ENCODE data around the gene ICA1. TPM values are rescaled to one million over a fixed set of nuclear protein-coding genes. Genes with fewer than 3 reads are reported as not detected.

The ICA1 gene
- total RNA-seq, 3 donors from 2014 or later = 22.1 to 70.1 (median 45.7) TPM

GRCh38 chr7:8129318-8129659, 132.7 kb downstream of the ICA1 start:
- H3K4me3 ChIP-seq = no peak overlapping the region
- TF ChIP-seq POLR2AphosphoS5 (IDR thresholded peaks at IDR 0.05) (no peak), CTCF (IDR thresholded peaks at IDR 0.05) (no peak), POLR2A (IDR thresholded peaks at IDR 0.05) (no peak)
- no peaks in the 10 kb centered on the region for H3K36me3 ChIP-seq
- no peaks in the 10 kb centered on the region for H3K4me1 ChIP-seq
- no peaks in the 10 kb centered on the region for H3K9me3 ChIP-seq
- intact Hi-C loops (cut with DNase I; ENCODE audit: low total_unique reads) = no loop called here
- H3K27ac ChIP-seq = no peak overlapping the region
- DNase-seq (ENCODE audit: low spot score in 2 of 2) = no peak
- no peaks in the 10 kb centered on the region for H3K27me3 ChIP-seq

- Histone ChIP-seq H3K27ac (peak overlapping the region in 1 of 2 donors; percentile 35), H3K4me3 (no peak overlapping the region), H3K27me3 (no peaks in the 10 kb centered on the region), H3K36me3 (no peaks in the 10 kb centered on the region), H3K4me1 (no peaks in the 10 kb centered on the region), H3K9me3 (no peaks in the 10 kb centered on the region)
- intact Hi-C loops (cut with DNase I; ENCODE audit: low total_unique reads) = no loop called here
- no peak for DNase-seq (ENCODE audit: low spot score in 2 of 2)
- no peak for TF ChIP-seq POLR2AphosphoS5 (IDR thresholded peaks at IDR 0.05)
- TF ChIP-seq POLR2A (IDR thresholded peaks at IDR 0.05) = no peak
- TF ChIP-seq CTCF (IDR thresholded peaks at IDR 0.05) = no peak
These were observed 133.3 kb downstream of the ICA1 start for GRCh38 chr7:8128449-8129317.

GRCh38 chr7:8126601-8127167, 135.3 kb downstream of the ICA1 start:
- Histone ChIP-seq H3K4me1 (no peaks in the 10 kb centered on the region), H3K4me3 (no peak overlapping the region), H3K27me3 (no peaks in the 10 kb centered on the region), H3K36me3 (no peaks in the 10 kb centered on the region), H3K27ac (no peak overlapping the region), H3K9me3 (no peaks in the 10 kb centered on the region)
- intact Hi-C loops (cut with DNase I; ENCODE audit: low total_unique reads) = no loop called here
- DNase-seq (ENCODE audit: low spot score in 2 of 2) = no peak
- no peak for TF ChIP-seq CTCF (IDR thresholded peaks at IDR 0.05)
- TF ChIP-seq POLR2A (IDR thresholded peaks at IDR 0.05) = no peak
- TF ChIP-seq POLR2AphosphoS5 (IDR thresholded peaks at IDR 0.05) = no peak

- Histone ChIP-seq H3K27me3 (no peaks in the 10 kb centered on the region), H3K9me3 (no peaks in the 10 kb centered on the region), H3K36me3 (no peaks in the 10 kb centered on the region), H3K4me3 (no peak overlapping the region), H3K4me1 (no peaks in the 10 kb centered on the region), H3K27ac (peak overlapping the region in 1 of 2 donors; percentile 19)
- TF ChIP-seq POLR2A (IDR thresholded peaks at IDR 0.05) (no peak), CTCF (IDR thresholded peaks at IDR 0.05) (no peak), POLR2AphosphoS5 (IDR thresholded peaks at IDR 0.05) (no peak)
- DNase-seq (ENCODE audit: low spot score in 2 of 2) = peak in 1 of 2 donors; percentile 20
- intact Hi-C loops (cut with DNase I; ENCODE audit: low total_unique reads) = no loop called here
These were observed 136.1 kb downstream of the ICA1 start for GRCh38 chr7:8125680-8126444.

- H3K4me3 ChIP-seq = no peak overlapping the region
- H3K9me3 ChIP-seq = no peaks in the 10 kb centered on the region
- no peak for DNase-seq (ENCODE audit: low spot score in 2 of 2)
- intact Hi-C loops (cut with DNase I; ENCODE audit: low total_unique reads) = no loop called here
- TF ChIP-seq CTCF (IDR thresholded peaks at IDR 0.05) (no peak), POLR2A (IDR thresholded peaks at IDR 0.05) (no peak), POLR2AphosphoS5 (IDR thresholded peaks at IDR 0.05) (no peak)
- H3K4me1 ChIP-seq = no peaks in the 10 kb centered on the region
- H3K27ac ChIP-seq = no peak overlapping the region
- no peaks in the 10 kb centered on the region for H3K27me3 ChIP-seq
- no peaks in the 10 kb centered on the region for H3K36me3 ChIP-seq
These were observed 140.7 kb downstream of the ICA1 start for GRCh38 chr7:8121243-8121642.

Data from breast epithelium (tissue), 4 donors.